Right lobe of liver (tissue), 4 donors: ENCODE results near the gene DBN1.

Experiments
- POLR2A ChIP-seq: fragments of 450-650 bp; IDR thresholded peaks from one replicate; pipeline ENCODE4 v1.6.1; 2017; ENCODE audit warnings: antibody characterized with exemption, mild to moderate bottlenecking
- TF ChIP-seq, protein P1 (sequence below), 4 donors: fragments of 200-600 bp in 3 of 4; fragments of 450-650 bp in 1 of 4; IDR thresholded peaks; one replicate each; pipeline versions ENCODE4 v1.5.1 to v1.8.0; 2016 to 2022; ENCODE audit warnings: antibody characterized with exemption in 4 of 4, mild to moderate bottlenecking in 2 of 4
- donor health status: DM: no; HTN: no; CAD: no.
- donor health status: DM: no; HTN: no; CAD: no.
- donor health status: DM: no; HTN: yes; CAD: no.

DNA sequence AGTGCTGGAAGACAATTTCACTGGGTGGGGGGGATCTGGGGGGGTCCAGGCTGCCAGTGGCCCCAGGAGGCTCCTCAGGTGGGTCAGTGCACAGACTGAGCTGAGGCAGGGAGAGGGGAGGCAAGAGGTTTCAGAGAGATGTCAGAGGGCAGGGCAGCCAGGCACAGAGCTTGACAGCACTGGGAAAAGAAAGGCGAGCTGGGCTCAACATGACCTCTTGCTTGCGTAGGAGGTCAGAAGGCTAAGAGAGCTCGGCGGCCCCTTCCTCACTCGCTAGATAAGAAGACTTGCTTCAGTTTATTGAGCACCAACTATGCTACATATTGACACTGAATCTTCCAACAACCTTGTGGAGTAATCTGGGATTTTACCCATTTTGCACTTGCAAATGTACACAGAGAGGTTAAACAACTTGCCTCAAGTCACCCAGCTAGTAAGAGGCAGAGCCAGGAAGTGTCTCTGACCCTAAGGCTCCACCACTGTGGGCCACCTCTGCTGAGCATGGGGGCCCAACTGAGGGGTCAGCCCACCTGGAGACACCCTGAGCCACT lies 20.4 kb upstream of the DBN1 start:
- TF ChIP-seq, protein P1, sequence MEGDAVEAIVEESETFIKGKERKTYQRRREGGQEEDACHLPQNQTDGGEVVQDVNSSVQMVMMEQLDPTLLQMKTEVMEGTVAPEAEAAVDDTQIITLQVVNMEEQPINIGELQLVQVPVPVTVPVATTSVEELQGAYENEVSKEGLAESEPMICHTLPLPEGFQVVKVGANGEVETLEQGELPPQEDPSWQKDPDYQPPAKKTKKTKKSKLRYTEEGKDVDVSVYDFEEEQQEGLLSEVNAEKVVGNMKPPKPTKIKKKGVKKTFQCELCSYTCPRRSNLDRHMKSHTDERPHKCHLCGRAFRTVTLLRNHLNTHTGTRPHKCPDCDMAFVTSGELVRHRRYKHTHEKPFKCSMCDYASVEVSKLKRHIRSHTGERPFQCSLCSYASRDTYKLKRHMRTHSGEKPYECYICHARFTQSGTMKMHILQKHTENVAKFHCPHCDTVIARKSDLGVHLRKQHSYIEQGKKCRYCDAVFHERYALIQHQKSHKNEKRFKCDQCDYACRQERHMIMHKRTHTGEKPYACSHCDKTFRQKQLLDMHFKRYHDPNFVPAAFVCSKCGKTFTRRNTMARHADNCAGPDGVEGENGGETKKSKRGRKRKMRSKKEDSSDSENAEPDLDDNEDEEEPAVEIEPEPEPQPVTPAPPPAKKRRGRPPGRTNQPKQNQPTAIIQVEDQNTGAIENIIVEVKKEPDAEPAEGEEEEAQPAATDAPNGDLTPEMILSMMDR (IDR thresholded peaks at IDR 0.05), result no peak
- no peak for TF ChIP-seq POLR2A
